WTC11 (cell line): Measurements from ENCODE around the gene CFAP91.

Source experiments
- CTCF ChIP-seq: fragments of 200-600 bp; IDR thresholded peaks from 2 replicates; pipeline ENCODE4 v1.8.0; 2022; ENCODE audit warnings: antibody characterized with exemption
- JUN ChIP-seq: sonication (generic); formaldehyde crosslinking; IDR thresholded peaks from 2 replicates; pipeline ENCODE4 v1.8.0; 2023; ENCODE audit warnings: mild to moderate bottlenecking, missing genetic modification reagents
- KAT7 ChIP-seq: sonication (generic); formaldehyde crosslinking; IDR thresholded peaks from 2 replicates; pipeline ENCODE4 v1.8.1; 2023; ENCODE audit warnings: missing genetic modification reagents, mild to moderate bottlenecking, borderline replicate concordance
- RELA ChIP-seq: sonication (generic); formaldehyde crosslinking; IDR thresholded peaks from 2 replicates; pipeline ENCODE4 v1.8.1; 2022; ENCODE audit warnings: missing genetic modification reagents, mild to moderate bottlenecking, borderline replicate concordance
- SMAD3 ChIP-seq: sonication (generic); formaldehyde crosslinking; IDR thresholded peaks from 2 replicates; pipeline ENCODE4 v1.8.0; 2022; ENCODE audit warnings: missing genetic modification reagents, mild to moderate bottlenecking, borderline replicate concordance
- TEAD4 ChIP-seq: sonication (generic); formaldehyde crosslinking; IDR thresholded peaks from 2 replicates; pipeline ENCODE4 v1.8.0; 2022; ENCODE audit warnings: mild to moderate bottlenecking, missing genetic modification reagents
- TF ChIP-seq, protein P1 (sequence below): sonication (generic); formaldehyde crosslinking; IDR thresholded peaks from 2 replicates; pipeline ENCODE4 v1.8.0; 2022; ENCODE audit warnings: mild to moderate bottlenecking, missing genetic modification reagents
- TF ChIP-seq, protein P2 (sequence below): sonication (generic); formaldehyde crosslinking; IDR thresholded peaks from 2 replicates; pipeline ENCODE4 v1.8.0; 2023; ENCODE audit warnings: mild to moderate bottlenecking, missing genetic modification reagents
- TF ChIP-seq, protein P3 (sequence below): sonication (generic); formaldehyde crosslinking; IDR thresholded peaks from 2 replicates; pipeline ENCODE4 v1.8.1; 2023; ENCODE audit warnings: mild to moderate bottlenecking, missing genetic modification reagents, moderate library complexity

DNA sequence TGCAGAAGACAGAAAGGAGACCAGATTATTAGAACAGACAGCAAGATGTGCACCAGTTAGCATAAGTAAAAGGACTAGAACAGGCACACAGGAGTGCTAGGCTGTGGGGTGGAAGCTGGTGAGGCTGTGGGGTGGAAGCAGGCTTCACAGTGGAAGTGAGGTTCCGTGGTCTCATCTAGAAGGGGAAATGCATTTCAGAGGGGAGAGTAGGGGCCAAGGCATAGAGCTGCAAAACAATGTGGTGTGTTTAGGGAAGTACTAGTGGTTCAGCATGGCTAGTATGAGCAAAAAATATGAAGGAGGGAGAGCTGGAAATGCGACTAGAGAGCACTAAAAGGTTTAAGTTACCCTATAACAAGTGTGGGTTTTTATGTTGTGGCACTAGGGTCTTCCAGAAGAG lies 48.9 kb upstream of the CFAP91 start:
- TF ChIP-seq CTCF (no peak), RELA (CRISPR knock-in tag) (no peak), JUN (no peak), SMAD3 (no peak), KAT7 (CRISPR knock-in tag) (no peak), TEAD4 (CRISPR knock-in tag) (no peak)
- TF ChIP-seq, protein P1, sequence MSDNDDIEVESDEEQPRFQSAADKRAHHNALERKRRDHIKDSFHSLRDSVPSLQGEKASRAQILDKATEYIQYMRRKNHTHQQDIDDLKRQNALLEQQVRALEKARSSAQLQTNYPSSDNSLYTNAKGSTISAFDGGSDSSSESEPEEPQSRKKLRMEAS (CRISPR knock-in tag) = no peak
- TF ChIP-seq, protein P2, sequence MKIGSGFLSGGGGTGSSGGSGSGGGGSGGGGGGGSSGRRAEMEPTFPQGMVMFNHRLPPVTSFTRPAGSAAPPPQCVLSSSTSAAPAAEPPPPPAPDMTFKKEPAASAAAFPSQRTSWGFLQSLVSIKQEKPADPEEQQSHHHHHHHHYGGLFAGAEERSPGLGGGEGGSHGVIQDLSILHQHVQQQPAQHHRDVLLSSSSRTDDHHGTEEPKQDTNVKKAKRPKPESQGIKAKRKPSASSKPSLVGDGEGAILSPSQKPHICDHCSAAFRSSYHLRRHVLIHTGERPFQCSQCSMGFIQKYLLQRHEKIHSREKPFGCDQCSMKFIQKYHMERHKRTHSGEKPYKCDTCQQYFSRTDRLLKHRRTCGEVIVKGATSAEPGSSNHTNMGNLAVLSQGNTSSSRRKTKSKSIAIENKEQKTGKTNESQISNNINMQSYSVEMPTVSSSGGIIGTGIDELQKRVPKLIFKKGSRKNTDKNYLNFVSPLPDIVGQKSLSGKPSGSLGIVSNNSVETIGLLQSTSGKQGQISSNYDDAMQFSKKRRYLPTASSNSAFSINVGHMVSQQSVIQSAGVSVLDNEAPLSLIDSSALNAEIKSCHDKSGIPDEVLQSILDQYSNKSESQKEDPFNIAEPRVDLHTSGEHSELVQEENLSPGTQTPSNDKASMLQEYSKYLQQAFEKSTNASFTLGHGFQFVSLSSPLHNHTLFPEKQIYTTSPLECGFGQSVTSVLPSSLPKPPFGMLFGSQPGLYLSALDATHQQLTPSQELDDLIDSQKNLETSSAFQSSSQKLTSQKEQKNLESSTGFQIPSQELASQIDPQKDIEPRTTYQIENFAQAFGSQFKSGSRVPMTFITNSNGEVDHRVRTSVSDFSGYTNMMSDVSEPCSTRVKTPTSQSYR (CRISPR knock-in tag) = no peak
- TF ChIP-seq, protein P3, sequence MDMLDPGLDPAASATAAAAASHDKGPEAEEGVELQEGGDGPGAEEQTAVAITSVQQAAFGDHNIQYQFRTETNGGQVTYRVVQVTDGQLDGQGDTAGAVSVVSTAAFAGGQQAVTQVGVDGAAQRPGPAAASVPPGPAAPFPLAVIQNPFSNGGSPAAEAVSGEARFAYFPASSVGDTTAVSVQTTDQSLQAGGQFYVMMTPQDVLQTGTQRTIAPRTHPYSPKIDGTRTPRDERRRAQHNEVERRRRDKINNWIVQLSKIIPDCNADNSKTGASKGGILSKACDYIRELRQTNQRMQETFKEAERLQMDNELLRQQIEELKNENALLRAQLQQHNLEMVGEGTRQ (CRISPR knock-in tag) = no peak
